Hepatocyte (in vitro differentiated cells): ENCODE data around the gene MRTFA. TPM values are rescaled to one million over a fixed set of nuclear protein-coding genes. Genes with fewer than 3 reads are reported as not detected.

ENCODE experiments used
- DNase-seq: peaks from one replicate; pipeline ENCODE4 v3.0.0-alpha.2; 2016; ENCODE audit warnings: low spot score
- H2AFZ ChIP-seq: fragments of 200-600 bp; sonication (generic); 2 replicates; pipeline ENCODE4 v1.6.0; 2016; ENCODE audit warnings: antibody characterized with exemption, mild to moderate bottlenecking
- H3K27ac ChIP-seq: fragments of 200-600 bp; sonication (generic); 2 replicates; pipeline ENCODE4 v1.5.1; 2016; ENCODE audit warnings: mild to moderate bottlenecking
- H3K27me3 ChIP-seq: fragments of 200-600 bp; sonication (generic); 2 replicates; pipeline ENCODE4 v1.6.1; 2016
- H3K36me3 ChIP-seq: fragments of 200-600 bp; sonication (generic); replicated peaks from 2 replicates; pipeline ENCODE4 v1.5.1; 2016; ENCODE audit warnings: low read depth; ENCODE audit not compliant: insufficient read depth
- H3K4me1 ChIP-seq: fragments of 200-600 bp; sonication (generic); 2 replicates; pipeline ENCODE4 v1.5.1; 2016; ENCODE audit warnings: mild to moderate bottlenecking, moderate library complexity; ENCODE audit not compliant: insufficient read depth
- H3K4me2 ChIP-seq: fragments of 200-600 bp; sonication (generic); 2 replicates; pipeline ENCODE4 v1.6.0; 2016
- H3K4me3 ChIP-seq: fragments of 200-600 bp; sonication (generic); 2 replicates; pipeline ENCODE4 v1.5.1; 2016; ENCODE audit warnings: mild to moderate bottlenecking
- H3K79me2 ChIP-seq: fragments of 200-600 bp; sonication (generic); 2 replicates; pipeline ENCODE4 v1.6.0; 2017; ENCODE audit warnings: mild to moderate bottlenecking
- H3K9me2 ChIP-seq: fragments of 200-600 bp; sonication (generic); replicated peaks from 2 replicates; pipeline ENCODE4 v1.6.0; 2017; ENCODE audit warnings: mild to moderate bottlenecking; ENCODE audit not compliant: insufficient read depth
- H3K9me3 ChIP-seq: fragments of 200-600 bp; sonication (generic); 2 replicates; pipeline ENCODE4 v1.5.1; 2016; ENCODE audit warnings: low read depth, mild to moderate bottlenecking
- H4K20me1 ChIP-seq: fragments of 200-600 bp; sonication (generic); 2 replicates; pipeline ENCODE4 v1.6.0; 2016; ENCODE audit warnings: mild to moderate bottlenecking; ENCODE audit not compliant: insufficient read depth, poor library complexity, severe bottlenecking
- CTCF ChIP-seq: fragments of 200-600 bp; sonication (generic); IDR thresholded peaks from 2 replicates; pipeline ENCODE4 v1.5.1; 2016; ENCODE audit warnings: antibody characterized with exemption, mild to moderate bottlenecking; ENCODE audit not compliant: poor library complexity
- EZH2 ChIP-seq: fragments of 200-600 bp; sonication (generic); IDR thresholded peaks from 2 replicates; pipeline ENCODE4 v1.6.1; 2016; ENCODE audit warnings: antibody characterized with exemption, mild to moderate bottlenecking, borderline replicate concordance
- EZH2phosphoT487 ChIP-seq: fragments of 200-600 bp; sonication (generic); IDR thresholded peaks from one replicate; pipeline ENCODE4 v1.6.1; 2018; ENCODE audit warnings: antibody characterized with exemption, mild to moderate bottlenecking, low read depth, moderate library complexity; ENCODE audit not compliant: unreplicated experiment, severe bottlenecking
- WGBS: methylation state at CpG from one replicate; pipeline ENCODE4 v1.1.6; 2016; ENCODE audit warnings: low lambda C conversion rate; ENCODE audit errors: missing lambda C conversion rate; 5-methylcytosine and 5-hydroxymethylcytosine counted together
- polyA plus RNA-seq: library from polyadenylated mRNA; unstranded; fragments of >200 nt; fragmentation: Nextera tagmentation; extraction: Ambion mirVana; gene quantifications from 2 replicates; pipeline ENCODE4 v1.2.1, GENCODE V29; 2016
- total RNA-seq: library from RNA; depleted of rRNA; stranded (reverse); fragments of >200 nt; gene quantifications from 2 replicates; pipeline ENCODE4 v1.2.3, GENCODE V29; 2014

The MRTFA gene
- total and polyA plus RNA-seq, 2 experiments from 2014 or later = 19.0 to 29.7 TPM

- Histone ChIP-seq H3K27ac (no peak overlapping the region), H3K4me2 (no peak overlapping the region), H3K79me2 (no peaks in the 10 kb centered on the region), H3K4me1 (no peaks in the 10 kb centered on the region), H3K9me2 (no peaks in the 10 kb centered on the region), H3K9me3 (no peaks in the 10 kb centered on the region), H4K20me1 (no peaks in the 10 kb centered on the region), H2AFZ (no peak overlapping the region), H3K36me3 (no peaks in the 10 kb centered on the region), H3K27me3 (no peaks in the 10 kb centered on the region), H3K4me3 (no peak overlapping the region)
- no peak for DNase-seq
- WGBS = 84% methylated on average over 19 of the region's 19 CpGs
- TF ChIP-seq EZH2 (no peak), EZH2phosphoT487 (no peak), CTCF (no peak)
These were observed 220.8 kb downstream of the MRTFA start for GRCh38 chr22:40415531-40416266.

DNA sequence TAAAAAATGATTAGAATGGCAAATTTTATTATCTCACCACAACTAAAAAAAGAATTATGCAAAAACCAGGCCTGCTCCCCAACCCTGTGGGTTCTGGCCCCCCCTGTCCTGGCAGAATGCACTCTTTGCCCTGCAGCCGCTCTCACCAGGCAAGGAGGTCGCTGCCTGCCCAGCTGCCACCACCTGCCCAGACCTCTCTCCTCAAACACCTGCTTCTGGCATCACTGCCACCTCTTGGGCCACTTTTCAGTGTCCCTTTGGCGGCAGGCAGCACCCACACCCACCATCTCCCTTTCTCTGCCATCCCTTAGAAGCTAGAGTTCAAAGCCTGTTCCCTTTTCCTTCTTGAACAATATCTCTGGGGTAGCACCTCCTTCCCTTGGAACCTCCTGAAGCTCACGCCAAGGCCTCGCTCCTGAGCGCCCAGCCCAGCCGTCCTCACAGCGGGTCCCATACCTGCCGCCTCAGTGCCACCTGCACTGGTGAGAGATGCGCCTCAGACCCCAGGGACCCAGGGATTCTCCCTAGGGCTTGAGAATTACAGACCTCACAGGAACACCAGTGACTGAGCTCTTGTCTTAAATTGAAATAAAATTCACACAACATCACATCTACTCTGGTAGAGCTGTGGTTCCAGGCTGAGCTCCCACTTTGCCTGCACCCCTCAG lies 221.5 kb downstream of the MRTFA start:
- no peak for DNase-seq
- no peak for TF ChIP-seq CTCF
- TF ChIP-seq EZH2 = no peak
- no peak for TF ChIP-seq EZH2phosphoT487
- H3K27me3 ChIP-seq = no peaks in the 10 kb centered on the region
- H3K9me2 ChIP-seq = no peaks in the 10 kb centered on the region
- no peaks in the 10 kb centered on the region for H4K20me1 ChIP-seq
- no peaks in the 10 kb centered on the region for H3K9me3 ChIP-seq
- H3K36me3 ChIP-seq = no peaks in the 10 kb centered on the region
- H3K79me2 ChIP-seq = no peaks in the 10 kb centered on the region
- H2AFZ ChIP-seq = no peak overlapping the region
- no peak overlapping the region for H3K27ac ChIP-seq
- H3K4me2 ChIP-seq = no peak overlapping the region
- H3K4me1 ChIP-seq = no peaks in the 10 kb centered on the region
- 94% methylated on average over 10 of the region's 10 CpGs for WGBS
- no peak overlapping the region for H3K4me3 ChIP-seq

- DNase-seq = no peak
- no peak overlapping the region for H3K4me2 ChIP-seq
- H3K36me3 ChIP-seq = no peaks in the 10 kb centered on the region
- no peaks in the 10 kb centered on the region for H3K9me2 ChIP-seq
- no peaks in the 10 kb centered on the region for H3K9me3 ChIP-seq
- no peaks in the 10 kb centered on the region for H3K27me3 ChIP-seq
- no peaks in the 10 kb centered on the region for H3K4me1 ChIP-seq
- H3K4me3 ChIP-seq = no peak overlapping the region
- TF ChIP-seq EZH2 = no peak
- no peak overlapping the region for H3K27ac ChIP-seq
- no peak overlapping the region for H2AFZ ChIP-seq
- H3K79me2 ChIP-seq = no peaks in the 10 kb centered on the region
- WGBS = 79% methylated on average over 3 of the region's 3 CpGs
- H4K20me1 ChIP-seq = no peaks in the 10 kb centered on the region
These were observed 222.2 kb downstream of the MRTFA start for GRCh38 chr22:40414311-40414710.

GRCh38 chr22:40413873-40414272 lies 222.6 kb downstream of the MRTFA start:
- no peaks in the 10 kb centered on the region for H3K36me3 ChIP-seq
- WGBS = 92% methylated on average over 13 of the region's 13 CpGs
- no peaks in the 10 kb centered on the region for H3K9me2 ChIP-seq
- H2AFZ ChIP-seq = no peak overlapping the region
- H3K27ac ChIP-seq = no peak overlapping the region
- H3K4me3 ChIP-seq = no peak overlapping the region
- no peaks in the 10 kb centered on the region for H3K27me3 ChIP-seq
- H4K20me1 ChIP-seq = no peaks in the 10 kb centered on the region
- no peaks in the 10 kb centered on the region for H3K9me3 ChIP-seq
- DNase-seq = no peak
- no peaks in the 10 kb centered on the region for H3K4me1 ChIP-seq
- no peak overlapping the region for H3K4me2 ChIP-seq
- H3K79me2 ChIP-seq = no peaks in the 10 kb centered on the region
- TF ChIP-seq EZH2phosphoT487 (no peak), EZH2 (no peak), CTCF (no peak)
